Stimulated activated CD4-positive, alpha-beta T cell treated with anti-CD3 and anti-CD28 coated beads, Interleukin-2, amount 100 ng/mL, for 4 hours (primary cell): ENCODE data around the gene LRRC2.
"Not testable (repeated sequence)": the region's sequence is repeated elsewhere in the genome, so short reads cannot be mapped to it uniquely, and the experiment has no call there.

Source experiments
- DNase-seq: peaks from one replicate; pipeline ENCODE4 v3.0.0-alpha.2; 2020; ENCODE audit warnings: low read depth

Gene LRRC2

GRCh38 chr3:46584598-46585467 is 18.7 kb upstream of the LRRC2 start:
- no peak for DNase-seq

GRCh38 chr3:46580675-46581074 is 14.6 kb upstream of the LRRC2 start:
- DNase-seq = no peak

- no peak for DNase-seq
Observed at GRCh38 chr3:46579756-46580286, 13.7 kb upstream of the LRRC2 start.

- no peak for DNase-seq
Observed at GRCh38 chr3:46578973-46579755, 13.1 kb upstream of the LRRC2 start.

GRCh38 chr3:46577580-46578249 is 11.6 kb upstream of the LRRC2 start:
- DNase-seq = not testable (repeated sequence)

GRCh38 chr3:46576879-46577278 is 10.8 kb upstream of the LRRC2 start:
- no peak for DNase-seq

- no peak for DNase-seq
Observed at GRCh38 chr3:46576386-46576785, 10.3 kb upstream of the LRRC2 start.

GRCh38 chr3:46575577-46576222 is 9.6 kb upstream of the LRRC2 start:
- DNase-seq = no peak

- no peak for DNase-seq
Observed at GRCh38 chr3:46574881-46575576, 8.9 kb upstream of the LRRC2 start.

GRCh38 chr3:46574243-46574646 is 8.1 kb upstream of the LRRC2 start:
- DNase-seq = no peak

GRCh38 chr3:46573701-46574100 is 7.6 kb upstream of the LRRC2 start:
- no peak for DNase-seq

- DNase-seq = no peak
Observed at GRCh38 chr3:46571684-46572083, 5.6 kb upstream of the LRRC2 start.

GRCh38 chr3:46565607-46566039 is 479 bp downstream of the LRRC2 start:
- no peak for DNase-seq

- no peak for DNase-seq
Observed at GRCh38 chr3:46565077-46565476, 1.0 kb downstream of the LRRC2 start.

GRCh38 chr3:46564190-46565021 is 1.7 kb downstream of the LRRC2 start:
- no peak for DNase-seq

- no peak for DNase-seq
Observed at GRCh38 chr3:46561951-46562350, 4.2 kb downstream of the LRRC2 start.

- no peak for DNase-seq
Observed at GRCh38 chr3:46561511-46561910, 4.6 kb downstream of the LRRC2 start.

- DNase-seq = no peak
Observed at GRCh38 chr3:46559091-46559704, 6.9 kb downstream of the LRRC2 start.

- peak; percentile 52 for DNase-seq
Observed at GRCh38 chr3:46558184-46559043, 7.7 kb downstream of the LRRC2 start.
